ENCODE data around the gene SMU1.

SMU1 gene

GRCh38 chr9:33105959-33106358 is 29.5 kb upstream of the SMU1 start:
- Histone ChIP-seq H3K9me3 (ENCODE audit: control extremely low read depth in 1 of 5, control insufficient read depth in 4 of 5, insufficient read depth in 2 of 5, low read depth in 1 of 5, low read length in 4 of 5) (no peaks in the 10 kb centered on the region), H3K4me3 (ENCODE audit: control insufficient read depth in 1 of 7, extremely low read depth in 1 of 7, insufficient read depth in 4 of 7, low read depth in 2 of 7, low read length in 6 of 7) (no peak overlapping the region), H3K27ac (ENCODE audit: insufficient read depth in 1 of 2, low read depth in 1 of 2, low read length in 2 of 2, poor library complexity in 1 of 2, severe bottlenecking in 2 of 2) (no peak overlapping the region), H3K4me1 (ENCODE audit: control extremely low read depth in 1 of 4, control insufficient read depth in 4 of 4, insufficient read depth in 4 of 4, low read length in 3 of 4) (no peaks in the 10 kb centered on the region), H3K36me3 (ENCODE audit: control insufficient read depth in 4 of 4, insufficient read depth in 4 of 4, low read length in 3 of 4) (peaks cover 0 to 4% (median 0%) of the 10 kb centered on the region in 4 experiments), H3K27me3 (replicated peaks in 2 of 5; ENCODE audit: control insufficient read depth in 4 of 5, insufficient read depth in 5 of 5, low read length in 4 of 5) (no peaks in the 10 kb centered on the region)
- ChIA-PET CTCF (no interaction called here), POLR2A (interaction anchor here (1.1 kb wide), 1 partner anchor 62 kb away, joined by 3 read pairs; no protein-coding TSS in a partner anchor)
- DNase-seq, result no peak
- WGBS (ENCODE audit: insufficient coverage), result 100% methylated on average over 1 of the region's 1 CpG

GRCh38 chr9:33105504-33105903 is 29.0 kb upstream of the SMU1 start:
- H3K4me3 ChIP-seq (ENCODE audit: control insufficient read depth in 1 of 7, extremely low read depth in 1 of 7, insufficient read depth in 4 of 7, low read depth in 2 of 7, low read length in 6 of 7), result no peak overlapping the region
- no peak overlapping the region for H3K27ac ChIP-seq (ENCODE audit: insufficient read depth in 1 of 2, low read depth in 1 of 2, low read length in 2 of 2, poor library complexity in 1 of 2, severe bottlenecking in 2 of 2)
- H3K27me3 ChIP-seq (replicated peaks in 2 of 5; ENCODE audit: control insufficient read depth in 4 of 5, insufficient read depth in 5 of 5, low read length in 4 of 5), result no peaks in the 10 kb centered on the region
- H3K9me3 ChIP-seq (ENCODE audit: control extremely low read depth in 1 of 5, control insufficient read depth in 4 of 5, insufficient read depth in 2 of 5, low read depth in 1 of 5, low read length in 4 of 5), result no peaks in the 10 kb centered on the region
- H3K4me1 ChIP-seq (ENCODE audit: control extremely low read depth in 1 of 4, control insufficient read depth in 4 of 4, insufficient read depth in 4 of 4, low read length in 3 of 4), result no peaks in the 10 kb centered on the region
- CTCF ChIA-PET, result no interaction called here
- no peaks in the 10 kb centered on the region for H3K36me3 ChIP-seq (ENCODE audit: control insufficient read depth in 4 of 4, insufficient read depth in 4 of 4, low read length in 3 of 4)
- DNase-seq, result no peak
- POLR2A ChIA-PET, result interaction anchor here (1.1 kb wide), 1 partner anchor 63 kb away, joined by 3 read pairs; no protein-coding TSS in a partner anchor
- WGBS (ENCODE audit: insufficient coverage), result 100% methylated on average over 1 of the region's 5 CpGs

GRCh38 chr9:33104401-33104800 is 27.9 kb upstream of the SMU1 start:
- POLR2A ChIA-PET, result no interaction called here
- H3K27me3 ChIP-seq (replicated peaks in 2 of 5; ENCODE audit: control insufficient read depth in 4 of 5, insufficient read depth in 5 of 5, low read length in 4 of 5), result no peaks in the 10 kb centered on the region
- H3K36me3 ChIP-seq (ENCODE audit: control insufficient read depth in 4 of 4, insufficient read depth in 4 of 4, low read length in 3 of 4), result no peaks in the 10 kb centered on the region
- H3K27ac ChIP-seq (ENCODE audit: insufficient read depth in 1 of 2, low read depth in 1 of 2, low read length in 2 of 2, poor library complexity in 1 of 2, severe bottlenecking in 2 of 2), result no peak overlapping the region
- no peak overlapping the region for H3K4me3 ChIP-seq (ENCODE audit: control insufficient read depth in 1 of 7, extremely low read depth in 1 of 7, insufficient read depth in 4 of 7, low read depth in 2 of 7, low read length in 6 of 7)
- WGBS (ENCODE audit: insufficient coverage), result 84% methylated on average over 5 of the region's 7 CpGs
- H3K4me1 ChIP-seq (ENCODE audit: control extremely low read depth in 1 of 4, control insufficient read depth in 4 of 4, insufficient read depth in 4 of 4, low read length in 3 of 4), result no peaks in the 10 kb centered on the region
- no peaks in the 10 kb centered on the region for H3K9me3 ChIP-seq (ENCODE audit: control extremely low read depth in 1 of 5, control insufficient read depth in 4 of 5, insufficient read depth in 2 of 5, low read depth in 1 of 5, low read length in 4 of 5)
- DNase-seq, result no peak
- CTCF ChIA-PET, result interaction anchor here (0.8 kb wide), 1 partner anchor 18 kb away, joined by 3 read pairs; no protein-coding TSS in a partner anchor

- Histone ChIP-seq H3K9me3 (ENCODE audit: control extremely low read depth in 1 of 5, control insufficient read depth in 4 of 5, insufficient read depth in 2 of 5, low read depth in 1 of 5, low read length in 4 of 5) (no peaks in the 10 kb centered on the region), H3K27ac (ENCODE audit: insufficient read depth in 1 of 2, low read depth in 1 of 2, low read length in 2 of 2, poor library complexity in 1 of 2, severe bottlenecking in 2 of 2) (no peak overlapping the region), H3K27me3 (replicated peaks in 2 of 5; ENCODE audit: control insufficient read depth in 4 of 5, insufficient read depth in 5 of 5, low read length in 4 of 5) (no peaks in the 10 kb centered on the region), H3K4me1 (ENCODE audit: control extremely low read depth in 1 of 4, control insufficient read depth in 4 of 4, insufficient read depth in 4 of 4, low read length in 3 of 4) (no peaks in the 10 kb centered on the region), H3K36me3 (ENCODE audit: control insufficient read depth in 4 of 4, insufficient read depth in 4 of 4, low read length in 3 of 4) (no peaks in the 10 kb centered on the region), H3K4me3 (ENCODE audit: control insufficient read depth in 1 of 7, extremely low read depth in 1 of 7, insufficient read depth in 4 of 7, low read depth in 2 of 7, low read length in 6 of 7) (no peak overlapping the region)
- WGBS (ENCODE audit: insufficient coverage), result 100% methylated on average over 5 of the region's 8 CpGs
- POLR2A ChIA-PET, result no interaction called here
- DNase-seq, result no peak
- CTCF ChIA-PET, result interaction anchor here (0.8 to 1.4 kb wide), 2 partner anchors 19 to 32 kb away, joined by 3 read pairs; no protein-coding TSS in a partner anchor
Measured at GRCh38 chr9:33103501-33104281, 27.2 kb upstream of the SMU1 start.

GRCh38 chr9:33102551-33103210 is 26.2 kb upstream of the SMU1 start:
- ChIA-PET POLR2A (no interaction called here), CTCF (interaction anchor here (0.9 to 1.4 kb wide), 4 partner anchors 9 to 123 kb away, joined by 3 to 4 read pairs (median 3); no protein-coding TSS in a partner anchor)
- no peaks in the 10 kb centered on the region for H3K4me1 ChIP-seq (ENCODE audit: control extremely low read depth in 1 of 4, control insufficient read depth in 4 of 4, insufficient read depth in 4 of 4, low read length in 3 of 4)
- H3K27me3 ChIP-seq (replicated peaks in 2 of 5; ENCODE audit: control insufficient read depth in 4 of 5, insufficient read depth in 5 of 5, low read length in 4 of 5), result no peaks in the 10 kb centered on the region
- no peak overlapping the region for H3K27ac ChIP-seq (ENCODE audit: insufficient read depth in 1 of 2, low read depth in 1 of 2, low read length in 2 of 2, poor library complexity in 1 of 2, severe bottlenecking in 2 of 2)
- no peaks in the 10 kb centered on the region for H3K9me3 ChIP-seq (ENCODE audit: control extremely low read depth in 1 of 5, control insufficient read depth in 4 of 5, insufficient read depth in 2 of 5, low read depth in 1 of 5, low read length in 4 of 5)
- DNase-seq, result no peak
- no peak overlapping the region for H3K4me3 ChIP-seq (ENCODE audit: control insufficient read depth in 1 of 7, extremely low read depth in 1 of 7, insufficient read depth in 4 of 7, low read depth in 2 of 7, low read length in 6 of 7)
- WGBS (ENCODE audit: insufficient coverage), result 93% methylated on average over 13 of the region's 13 CpGs
- no peaks in the 10 kb centered on the region for H3K36me3 ChIP-seq (ENCODE audit: control insufficient read depth in 4 of 4, insufficient read depth in 4 of 4, low read length in 3 of 4)

- Histone ChIP-seq H3K27me3 (replicated peaks in 2 of 5; ENCODE audit: control insufficient read depth in 4 of 5, insufficient read depth in 5 of 5, low read length in 4 of 5) (no peaks in the 10 kb centered on the region), H3K4me1 (ENCODE audit: control extremely low read depth in 1 of 4, control insufficient read depth in 4 of 4, insufficient read depth in 4 of 4, low read length in 3 of 4) (no peaks in the 10 kb centered on the region), H3K4me3 (ENCODE audit: control insufficient read depth in 1 of 7, extremely low read depth in 1 of 7, insufficient read depth in 4 of 7, low read depth in 2 of 7, low read length in 6 of 7) (no peak overlapping the region), H3K9me3 (ENCODE audit: control extremely low read depth in 1 of 5, control insufficient read depth in 4 of 5, insufficient read depth in 2 of 5, low read depth in 1 of 5, low read length in 4 of 5) (no peaks in the 10 kb centered on the region), H3K36me3 (ENCODE audit: control insufficient read depth in 4 of 4, insufficient read depth in 4 of 4, low read length in 3 of 4) (no peaks in the 10 kb centered on the region), H3K27ac (ENCODE audit: insufficient read depth in 1 of 2, low read depth in 1 of 2, low read length in 2 of 2, poor library complexity in 1 of 2, severe bottlenecking in 2 of 2) (no peak overlapping the region)
- DNase-seq, result no peak
- 98% methylated on average over 9 of the region's 10 CpGs for WGBS (ENCODE audit: insufficient coverage)
- CTCF ChIA-PET, result no interaction called here
- POLR2A ChIA-PET, result no interaction called here
Measured at GRCh38 chr9:33101104-33101951, 24.9 kb upstream of the SMU1 start.
